HG03097 (cell line): ENCODE results near the gene RAD51C.
"Not testable (repeated sequence)": the region's sequence is repeated elsewhere in the genome, so short reads cannot be mapped to it uniquely, and the experiment has no call there.

ENCODE experiments used
- ATAC-seq: cut with Tn5 transposase; IDR thresholded peaks from one replicate; pipeline ENCODE4 v1.9.1; 2021; ENCODE audit not compliant: unreplicated experiment, low FRiP score

RAD51C gene

DNA sequence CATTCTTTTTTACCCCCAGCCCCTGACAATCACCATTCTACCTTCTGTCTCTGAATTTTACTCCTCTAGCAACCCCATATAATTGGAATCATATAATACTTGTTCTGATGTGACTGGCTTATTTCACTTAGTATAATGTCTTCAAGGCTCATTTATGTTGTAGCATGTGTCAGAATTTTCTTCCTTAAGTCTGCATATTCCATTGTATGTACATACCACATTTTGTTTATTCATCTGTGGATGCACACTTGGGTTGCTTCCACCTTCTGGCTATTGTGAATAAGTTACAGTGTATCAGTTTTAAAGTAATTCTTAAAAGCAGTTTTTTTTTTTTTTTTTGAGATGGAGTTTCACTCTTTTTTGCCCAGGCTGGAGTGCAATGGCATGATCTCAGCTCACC is 38.5 kb downstream of the RAD51C start:
- no peak for ATAC-seq

DNA sequence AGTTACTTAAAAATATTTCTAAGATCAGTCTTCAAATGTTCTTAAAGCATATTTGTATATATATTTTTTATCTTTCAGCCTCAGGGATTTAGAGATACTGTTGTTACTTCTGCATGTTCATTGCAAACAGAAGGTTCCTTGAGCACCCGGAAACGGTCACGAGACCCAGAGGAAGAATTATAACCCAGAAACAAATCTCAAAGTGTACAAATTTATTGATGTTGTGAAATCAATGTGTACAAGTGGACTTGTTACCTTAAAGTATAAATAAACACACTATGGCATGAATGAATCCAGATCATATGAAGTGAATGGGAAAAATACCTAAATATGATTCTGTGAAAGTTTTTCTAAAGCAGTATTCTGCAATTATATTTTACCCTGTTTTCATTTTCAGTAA is 41.6 kb downstream of the RAD51C start:
- ATAC-seq: no peak

- no peak for ATAC-seq
Observed at GRCh38 chr17:58734811-58735210, 42.4 kb downstream of the RAD51C start.

- ATAC-seq: no peak
Observed at GRCh38 chr17:58741121-58741625, 48.8 kb downstream of the RAD51C start.

DNA sequence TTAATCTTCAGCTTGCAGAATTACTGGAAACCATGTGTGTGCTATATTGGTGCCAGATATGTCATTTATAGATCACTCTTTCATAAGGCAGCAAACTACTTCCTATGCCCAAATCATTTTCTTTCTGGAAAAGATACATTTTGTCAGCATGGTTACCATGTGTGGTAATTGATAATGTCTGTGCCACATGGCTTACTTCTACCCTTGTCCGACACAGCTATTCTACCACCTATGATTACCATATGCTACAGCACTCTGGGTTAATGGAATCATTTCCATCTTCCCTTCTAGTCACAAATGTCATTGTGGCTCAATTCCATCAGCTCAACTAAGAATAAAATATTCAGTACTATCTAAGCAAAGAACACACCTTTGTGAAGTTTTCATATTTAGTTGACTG is 55.3 kb downstream of the RAD51C start:
- no peak for ATAC-seq

GRCh38 chr17:58749627-58750026 is 57.2 kb downstream of the RAD51C start:
- ATAC-seq: not testable (repeated sequence)

GRCh38 chr17:58753026-58753425 is 60.6 kb downstream of the RAD51C start:
- ATAC-seq: no peak

GRCh38 chr17:58755269-58755576 is 62.8 kb downstream of the RAD51C start:
- no peak for ATAC-seq

DNA sequence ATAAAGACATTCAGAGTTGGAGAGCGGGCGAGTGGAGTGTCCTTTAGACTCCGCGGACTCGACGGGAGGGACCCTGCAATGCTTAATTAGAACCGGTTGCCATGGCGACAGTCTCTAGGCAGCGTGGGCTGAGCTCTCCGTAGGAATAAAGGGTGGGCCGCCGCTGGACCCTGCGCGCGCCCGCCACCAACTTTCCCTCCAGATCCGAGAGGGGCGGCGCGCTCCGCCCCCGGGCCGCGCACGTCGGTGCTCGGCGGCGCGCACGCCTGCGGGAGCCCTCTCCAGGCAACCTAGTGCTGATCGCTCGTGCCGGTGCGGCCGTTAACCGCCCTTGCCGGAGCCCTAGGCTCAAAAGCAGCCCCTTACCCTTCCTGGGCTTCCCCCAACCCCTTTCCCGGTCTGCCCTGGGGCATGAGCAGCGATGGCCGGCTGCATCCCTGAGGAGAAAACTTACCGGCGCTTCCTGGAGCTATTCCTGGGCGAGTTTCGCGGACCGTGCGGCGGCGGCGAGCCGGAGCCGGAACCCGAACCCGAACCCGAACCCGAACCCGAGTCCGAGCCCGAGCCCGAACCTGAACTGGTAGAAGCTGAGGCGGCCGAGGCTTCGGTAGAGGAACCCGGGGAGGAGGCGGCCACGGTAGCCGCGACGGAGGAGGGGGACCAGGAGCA is 63.3 kb downstream of the RAD51C start, which contains the start of gene PPM1E:
PPM1E (plus strand) TSS at position 278 of the 669 bp plus-strand sequence.
- ATAC-seq: no peak

DNA sequence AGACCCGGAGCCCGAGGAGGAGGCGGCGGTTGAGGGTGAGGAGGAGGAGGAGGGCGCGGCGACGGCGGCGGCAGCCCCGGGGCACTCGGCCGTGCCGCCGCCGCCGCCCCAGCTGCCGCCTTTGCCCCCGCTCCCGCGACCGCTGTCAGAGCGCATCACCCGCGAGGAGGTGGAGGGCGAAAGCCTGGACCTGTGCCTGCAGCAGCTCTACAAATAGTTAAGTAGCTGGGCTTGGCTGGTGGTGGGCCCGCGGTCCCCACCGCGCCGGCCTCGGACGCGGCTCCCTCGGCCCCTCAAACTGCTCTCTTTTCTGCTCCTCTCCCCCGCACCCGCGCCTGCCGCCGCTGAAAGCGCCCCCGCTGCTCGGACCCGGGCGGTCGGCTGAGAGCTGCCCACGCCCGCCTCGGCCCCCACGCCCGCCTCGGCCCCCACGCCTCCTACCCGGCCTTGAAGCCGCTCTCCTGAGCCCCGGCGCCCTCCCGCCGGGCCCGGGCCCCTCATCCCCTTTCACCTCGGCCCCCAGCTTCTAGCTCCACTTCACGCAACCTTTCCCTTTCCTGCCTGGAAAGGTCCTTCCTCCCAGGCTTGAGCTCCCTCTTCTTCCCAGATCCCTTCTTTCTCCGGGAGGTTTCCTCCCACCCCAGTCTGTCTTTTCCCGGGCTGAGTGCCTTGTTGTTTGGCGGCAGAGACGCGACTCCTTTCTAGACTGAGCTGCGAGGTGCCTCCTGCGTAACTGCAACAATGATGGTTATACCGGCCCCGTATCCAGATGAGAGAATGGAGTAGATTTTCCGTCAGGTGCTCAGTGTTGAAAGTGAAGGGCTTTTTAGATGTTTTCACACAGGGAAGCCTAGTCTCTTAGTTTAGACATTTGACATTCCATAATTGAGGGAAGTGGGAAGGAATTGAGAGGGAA is 64.1 kb downstream of the RAD51C start:
- ATAC-seq: no peak

DNA sequence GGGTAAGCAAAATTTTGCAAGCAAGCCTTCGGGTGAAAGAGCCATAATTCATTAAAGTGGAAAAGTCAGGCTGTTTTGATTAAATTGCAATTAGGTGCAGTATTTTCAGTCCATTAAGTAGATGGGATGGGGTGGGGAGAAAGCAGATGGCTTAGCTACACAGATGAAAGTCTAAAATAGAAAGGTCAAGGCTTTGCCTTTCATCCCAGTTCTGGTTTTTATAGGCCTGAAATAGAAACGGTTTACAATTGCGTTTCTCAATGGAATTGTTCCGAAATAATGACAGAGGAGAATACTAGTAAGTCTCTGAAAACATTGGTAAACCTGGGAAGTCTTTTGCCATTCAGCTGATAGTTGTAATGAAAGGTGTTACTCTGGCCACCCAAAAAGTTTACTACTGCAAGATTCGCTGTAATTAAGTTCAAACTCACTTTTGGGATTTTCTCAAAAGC is 64.8 kb downstream of the RAD51C start:
- ATAC-seq: no peak

GRCh38 chr17:58758890-58759289 is 66.5 kb downstream of the RAD51C start:
- no peak for ATAC-seq

GRCh38 chr17:58759522-58759921 is 67.1 kb downstream of the RAD51C start:
- ATAC-seq: no peak

- ATAC-seq: no peak
Observed at GRCh38 chr17:58760248-58760647, 67.8 kb downstream of the RAD51C start.

DNA sequence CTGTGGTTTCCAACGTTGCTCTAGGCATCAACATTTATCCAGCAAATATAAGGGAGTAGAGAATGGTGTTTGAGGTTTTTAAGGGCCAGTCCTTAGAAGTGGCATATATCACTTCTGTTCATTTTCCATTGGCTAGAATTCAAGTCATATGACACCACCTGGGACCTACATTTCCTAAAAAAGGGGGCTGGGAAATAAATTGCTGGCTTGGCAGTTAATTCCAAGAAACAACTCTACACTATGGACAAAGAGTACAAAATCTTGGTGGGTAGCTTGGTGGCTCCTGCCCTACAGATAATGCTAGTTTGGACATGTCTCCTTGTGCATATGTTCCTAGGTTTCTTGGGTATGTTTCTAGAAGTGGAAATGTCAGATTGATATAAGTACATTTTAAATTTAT is 70.9 kb downstream of the RAD51C start:
- ATAC-seq: no peak

- ATAC-seq: no peak
Observed at GRCh38 chr17:58764373-58764772, 72.0 kb downstream of the RAD51C start.

- not testable (repeated sequence) for ATAC-seq
Observed at GRCh38 chr17:58778482-58778881, 86.1 kb downstream of the RAD51C start.

DNA sequence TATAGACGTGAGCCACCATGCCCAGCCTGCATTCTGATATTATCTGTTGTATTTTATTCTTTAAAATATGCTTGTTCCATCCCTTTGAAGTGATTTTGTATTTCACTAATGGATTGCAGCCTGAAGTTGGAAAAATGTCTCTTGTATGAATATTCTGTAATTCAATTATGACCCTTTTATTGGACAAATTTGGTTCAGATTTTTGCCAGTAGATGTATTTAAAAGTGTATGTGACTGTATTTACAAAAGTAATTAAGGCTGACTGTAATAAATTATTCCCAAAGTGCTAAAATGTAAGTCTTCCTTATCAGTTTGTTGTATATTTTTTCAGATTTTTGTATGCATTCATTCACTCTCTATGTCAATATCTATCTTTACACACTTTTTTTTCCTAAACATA is 87.0 kb downstream of the RAD51C start:
- no peak for ATAC-seq

DNA sequence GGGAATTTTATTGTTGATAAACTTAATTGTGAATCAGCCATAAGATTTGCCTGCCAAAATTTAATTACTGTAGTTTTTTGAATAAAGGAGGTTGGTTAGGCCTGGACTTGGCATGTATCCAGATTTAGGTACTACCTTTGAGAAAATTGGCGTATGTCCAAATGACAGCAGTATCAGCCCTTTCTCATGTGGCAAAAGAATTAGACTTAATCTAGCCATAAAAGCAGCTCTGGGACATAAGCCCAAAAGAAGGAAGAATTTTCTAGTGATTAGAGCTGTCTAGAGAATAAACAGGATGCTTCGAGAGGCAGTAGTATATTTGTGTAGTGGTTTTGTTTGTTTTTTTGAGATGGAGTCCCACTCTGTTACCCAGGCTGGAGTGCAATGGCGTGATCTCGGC is 91.0 kb downstream of the RAD51C start:
- no peak for ATAC-seq

DNA sequence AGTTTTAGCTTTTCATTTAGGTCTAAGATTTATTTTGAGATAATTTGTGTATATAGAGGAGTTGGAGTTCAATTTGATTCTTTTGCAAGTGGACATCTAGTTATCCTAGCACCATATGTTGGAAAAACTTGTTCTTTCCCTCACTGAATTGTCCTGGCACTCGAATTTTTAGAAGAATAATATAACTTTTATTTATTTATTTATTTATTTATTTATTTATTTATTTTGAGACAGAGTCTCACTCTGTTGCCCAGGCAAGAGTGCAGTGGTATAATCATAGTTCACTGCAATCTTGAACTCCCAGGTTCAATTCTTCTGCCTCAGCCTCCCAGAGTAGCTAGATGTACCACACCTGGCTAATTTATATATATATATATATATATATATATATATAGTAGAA is 92.7 kb downstream of the RAD51C start:
- ATAC-seq: no peak
